ENCODE measurements around the gene ZNF451.
"Not testable (repeated sequence)": the region's sequence is repeated elsewhere in the genome, so short reads cannot be mapped to it uniquely, and the experiment has no call there.

ZNF451 gene

DNA sequence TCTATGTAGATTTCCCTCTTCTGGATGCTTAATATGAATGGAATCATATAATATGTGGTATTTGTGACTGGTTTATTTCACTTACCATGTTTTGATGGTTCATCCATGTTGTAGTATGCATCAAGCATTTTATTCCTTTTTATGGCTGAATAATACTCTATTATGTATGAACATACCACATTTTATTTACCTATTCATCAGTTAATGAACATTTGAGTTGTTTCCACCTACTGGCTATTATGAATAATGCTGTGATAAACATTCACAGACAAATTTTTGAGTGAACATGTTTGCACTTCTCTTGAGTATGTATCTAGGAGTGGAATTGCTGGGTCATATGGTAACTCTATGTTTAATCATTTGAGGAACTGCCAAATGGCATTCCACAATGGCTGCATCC, 14.9 kb upstream of the ZNF451 start:
- FAIRE-seq = no peak
- TF ChIP-seq POLR2A (IDR thresholded peaks at IDR 0.05; ENCODE audit: low read depth, low read length) = no peak

DNA sequence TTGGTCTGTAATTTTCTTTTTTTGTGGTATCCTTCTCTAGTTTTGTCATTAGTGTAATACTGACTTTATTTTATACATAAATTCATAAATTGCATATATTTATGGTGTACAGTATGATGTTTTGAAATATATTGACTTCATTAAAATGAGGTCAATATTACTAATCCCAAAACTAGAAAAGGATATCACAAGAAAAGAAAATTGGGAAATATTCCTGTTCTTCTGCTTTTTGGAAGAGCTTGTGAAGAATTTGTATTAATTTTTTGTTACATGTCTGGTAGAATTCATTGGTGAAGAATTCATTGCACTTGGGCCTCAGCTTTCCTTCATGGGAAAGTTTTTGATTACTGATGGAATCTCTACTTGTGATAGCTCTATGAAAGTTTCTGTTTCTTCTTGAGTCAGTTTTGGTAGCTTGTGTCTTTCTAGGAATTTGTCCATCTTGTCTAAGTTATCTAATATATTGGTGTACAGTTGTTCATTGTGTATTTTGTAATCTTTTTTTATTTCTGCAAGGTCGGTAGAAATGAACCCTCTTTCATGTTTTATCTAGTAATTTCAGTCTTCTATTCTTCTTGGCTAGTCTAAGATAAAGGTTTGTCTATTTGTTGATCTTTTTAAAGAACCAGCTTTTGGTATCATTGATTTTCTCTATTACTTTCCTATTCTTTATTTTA, 11.3 kb upstream of the ZNF451 start:
- DNase-seq (ENCODE audit: insufficient read length, low spot score) (no peak), FAIRE-seq (no peak)
- TF ChIP-seq POLR2A (IDR thresholded peaks at IDR 0.05; ENCODE audit: low read depth, low read length) = no peak

More for the DNA sequence above, 14.9 kb upstream of the ZNF451 start:
- DNase-seq (ENCODE audit: insufficient read length, low spot score) = no peak

DNA sequence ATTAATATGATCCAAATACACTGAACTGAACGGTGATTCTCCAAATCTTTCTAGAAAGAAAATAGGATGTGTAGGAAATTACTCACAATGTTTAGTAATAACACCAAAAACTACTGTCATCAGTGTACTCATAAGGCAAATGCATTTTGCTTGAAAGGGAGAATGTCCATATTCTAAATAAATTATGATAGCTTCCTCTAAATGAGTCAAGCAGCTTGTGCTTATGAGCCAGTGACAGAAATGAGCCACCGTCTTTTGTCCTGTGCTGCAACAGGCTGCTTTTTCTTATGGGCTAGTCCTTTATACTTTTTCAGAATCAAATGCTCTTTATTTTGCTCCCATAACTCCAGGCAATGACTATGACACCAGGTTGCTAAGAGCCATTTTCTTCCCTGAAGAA, 4.5 kb upstream of the ZNF451 start:
- no peak for TF ChIP-seq POLR2A (IDR thresholded peaks at IDR 0.05; ENCODE audit: low read depth, low read length)
- DNase-seq (ENCODE audit: insufficient read length, low spot score) (no peak), FAIRE-seq (no peak)

DNA sequence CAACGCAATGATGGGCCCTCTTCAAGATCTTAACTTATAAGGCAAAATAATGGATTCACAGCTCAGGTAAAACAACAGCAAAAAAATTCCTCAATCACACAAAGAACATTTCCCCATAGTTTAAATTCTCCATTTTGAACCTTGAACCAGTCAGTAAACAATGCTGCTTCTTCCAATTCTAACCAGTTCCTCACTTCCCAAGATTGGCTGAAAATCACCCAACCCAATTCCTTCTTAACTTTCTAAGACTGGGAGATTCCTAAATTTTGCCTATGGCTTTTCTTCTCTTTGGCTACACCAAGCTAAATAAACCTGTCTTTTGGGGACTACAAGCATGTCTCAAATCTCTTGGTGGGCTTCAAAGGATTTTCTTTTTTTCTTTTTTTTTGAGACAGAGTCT, 3.1 kb upstream of the ZNF451 start:
- no peak for FAIRE-seq
- no peak for DNase-seq (ENCODE audit: insufficient read length, low spot score)
- no peak for TF ChIP-seq POLR2A (IDR thresholded peaks at IDR 0.05; ENCODE audit: low read depth, low read length)

DNA sequence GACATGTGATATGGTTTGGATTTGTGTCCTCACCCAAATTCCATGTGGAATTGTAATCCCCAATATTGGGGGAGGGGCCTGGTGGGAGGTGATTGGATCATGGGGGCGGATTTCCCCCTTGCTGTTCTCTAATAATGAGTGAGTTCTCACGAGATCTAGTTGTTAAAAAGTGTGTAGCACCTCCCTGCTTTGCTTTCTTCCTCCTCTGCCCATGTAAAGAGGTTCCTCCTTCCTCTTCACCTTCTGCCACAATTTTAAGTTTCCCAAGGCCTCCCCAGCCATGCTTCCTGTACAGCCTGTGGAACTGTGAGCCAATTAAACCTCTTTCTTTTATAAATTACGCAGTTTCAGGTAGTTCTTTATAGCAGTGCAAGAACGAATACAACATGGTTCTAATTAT, 2.1 kb upstream of the ZNF451 start:
- DNase-seq (ENCODE audit: insufficient read length, low spot score) (no peak), FAIRE-seq (no peak)
- no peak for TF ChIP-seq POLR2A (IDR thresholded peaks at IDR 0.05; ENCODE audit: low read depth, low read length)

DNA sequence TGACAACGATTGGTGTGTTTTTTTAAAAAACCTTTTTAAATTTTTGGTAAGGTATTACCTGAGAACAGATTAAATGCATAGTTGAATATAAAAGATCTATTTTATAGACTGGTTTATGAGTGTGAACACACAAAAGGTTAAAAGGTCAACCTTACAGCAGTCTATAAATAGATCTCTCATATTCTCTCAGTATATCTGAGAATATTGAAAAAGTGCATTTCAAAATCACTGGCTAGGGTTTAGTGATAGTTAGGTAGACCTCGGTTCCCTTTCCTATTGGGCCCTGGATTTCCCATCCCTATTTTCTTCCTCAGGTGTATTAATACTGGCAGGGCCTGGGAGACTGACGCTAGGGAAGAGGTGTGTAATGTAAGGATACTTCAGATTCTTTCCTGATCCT, 723 bp upstream of the ZNF451 start:
- no peak for FAIRE-seq
- TF ChIP-seq POLR2A (IDR thresholded peaks at IDR 0.05; ENCODE audit: low read depth, low read length) = no peak
- no peak for DNase-seq (ENCODE audit: insufficient read length, low spot score)

DNA sequence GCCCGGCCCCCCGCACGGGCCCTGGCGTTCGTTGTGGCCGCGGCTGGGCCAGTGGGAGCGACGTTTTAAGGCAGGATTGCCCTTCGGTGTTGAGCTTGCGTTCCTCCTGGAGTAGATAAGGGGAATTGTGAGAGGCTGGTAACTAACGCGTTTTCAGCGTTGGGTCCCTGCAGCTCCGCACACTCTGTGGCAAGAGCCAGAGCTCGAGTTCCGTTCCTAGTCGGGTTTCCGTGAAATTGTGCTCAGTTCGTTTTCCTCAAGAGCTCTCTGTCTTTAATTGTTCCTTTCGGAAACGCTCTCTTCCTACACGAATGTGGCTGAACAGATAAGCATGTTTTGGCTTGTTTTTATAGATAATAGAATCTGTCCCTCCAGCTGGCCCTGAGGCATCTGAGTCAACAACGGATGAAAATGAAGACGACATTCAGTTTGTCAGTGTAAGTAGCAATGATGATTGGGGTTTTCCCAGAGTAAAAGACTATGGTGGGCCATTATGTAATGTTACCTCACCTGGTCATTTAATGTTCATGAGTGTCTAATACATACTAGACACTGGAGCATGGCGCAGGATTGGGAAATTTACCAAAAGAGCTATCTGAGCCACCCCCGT, 575 bp downstream of the ZNF451 start:
- DNase-seq (ENCODE audit: insufficient read length, low spot score); FAIRE-seq: not testable (repeated sequence)

DNA sequence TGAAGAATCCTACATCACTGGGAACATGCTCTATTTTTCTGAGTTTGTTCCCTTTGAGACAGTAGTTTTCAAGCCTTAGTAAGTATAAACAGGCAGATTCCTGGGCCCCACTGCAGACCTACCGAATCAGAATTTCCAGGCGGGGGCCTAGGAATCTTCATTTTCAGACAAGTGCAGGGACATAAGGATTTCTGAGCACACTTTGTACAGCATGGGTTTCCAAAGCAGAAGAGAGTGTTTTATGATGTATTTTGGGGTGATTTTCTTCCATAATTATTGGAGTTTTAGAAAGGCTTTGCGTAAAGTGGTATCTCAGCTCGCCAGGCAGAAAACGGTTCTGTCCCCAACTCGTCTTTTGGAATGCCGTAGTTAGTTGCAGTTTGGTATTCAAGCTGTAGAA, 1.4 kb downstream of the ZNF451 start:
- FAIRE-seq; DNase-seq (ENCODE audit: insufficient read length, low spot score): not testable (repeated sequence)

DNA sequence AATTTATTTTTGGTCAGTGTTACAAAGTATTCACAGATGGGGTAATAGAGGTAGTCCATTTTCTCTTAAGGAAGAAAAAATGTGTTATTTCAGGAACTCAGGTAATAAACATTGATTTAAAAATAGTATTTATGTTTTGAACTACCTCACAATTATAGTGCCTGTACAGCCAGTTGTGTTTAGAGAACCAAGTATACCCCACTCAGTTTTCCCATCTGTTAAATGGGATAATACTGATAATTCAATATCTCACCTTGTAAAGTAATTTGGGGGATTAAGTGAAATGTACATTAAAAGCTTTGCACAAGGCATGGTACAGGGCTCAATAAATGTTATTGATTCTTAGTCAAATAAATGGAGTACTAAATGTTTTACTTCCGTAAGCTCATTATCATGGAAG, 4.7 kb downstream of the ZNF451 start:
- TF ChIP-seq POLR2A (IDR thresholded peaks at IDR 0.05; ENCODE audit: low read depth, low read length) = no peak
- no peak for FAIRE-seq
- no peak for DNase-seq (ENCODE audit: insufficient read length, low spot score)

DNA sequence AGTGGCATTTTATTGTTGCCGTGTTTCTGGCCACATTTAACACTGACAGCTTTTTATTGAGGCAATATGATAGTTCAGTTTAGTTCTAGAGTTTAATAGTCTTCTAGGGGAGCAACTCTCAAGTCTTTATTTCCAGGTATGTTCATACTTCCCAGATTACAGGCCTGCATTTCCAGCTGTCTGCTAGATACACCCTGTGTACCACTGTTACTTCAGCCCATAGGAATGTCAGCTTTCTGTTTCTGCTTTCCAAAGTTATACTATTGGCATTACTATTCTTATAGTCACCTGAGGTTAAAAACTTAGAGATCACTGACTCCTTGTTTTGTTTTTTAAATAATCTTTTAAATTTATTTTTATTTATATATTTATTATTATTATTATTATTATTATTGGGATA, 7.6 kb downstream of the ZNF451 start:
- FAIRE-seq = peak; percentile 58
- no peak for TF ChIP-seq POLR2A (IDR thresholded peaks at IDR 0.05; ENCODE audit: low read depth, low read length)

DNA sequence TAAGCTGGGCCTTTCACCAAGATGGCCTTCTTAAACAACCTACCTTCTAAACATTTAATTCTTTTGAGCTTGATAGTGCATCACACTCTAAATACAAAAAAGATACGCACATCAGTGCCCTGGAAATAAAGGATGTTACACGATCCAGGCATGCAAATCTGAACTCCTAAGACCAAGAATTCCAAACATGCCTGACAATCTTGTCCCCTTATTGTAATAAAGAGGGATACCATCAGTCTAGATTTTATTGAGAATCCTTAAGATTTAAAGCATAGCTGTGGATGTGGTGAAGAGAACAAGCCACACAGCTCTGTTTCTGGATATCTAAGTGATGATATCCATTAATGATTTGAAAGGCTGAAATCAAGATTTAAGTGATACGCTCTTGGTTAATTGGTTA, 13.0 kb downstream of the ZNF451 start:
- no peak for TF ChIP-seq POLR2A (IDR thresholded peaks at IDR 0.05; ENCODE audit: low read depth, low read length)
- FAIRE-seq (no peak), DNase-seq (ENCODE audit: insufficient read length, low spot score) (no peak)

More for the DNA sequence above, 7.6 kb downstream of the ZNF451 start:
- DNase-seq (ENCODE audit: insufficient read length, low spot score) = no peak

DNA sequence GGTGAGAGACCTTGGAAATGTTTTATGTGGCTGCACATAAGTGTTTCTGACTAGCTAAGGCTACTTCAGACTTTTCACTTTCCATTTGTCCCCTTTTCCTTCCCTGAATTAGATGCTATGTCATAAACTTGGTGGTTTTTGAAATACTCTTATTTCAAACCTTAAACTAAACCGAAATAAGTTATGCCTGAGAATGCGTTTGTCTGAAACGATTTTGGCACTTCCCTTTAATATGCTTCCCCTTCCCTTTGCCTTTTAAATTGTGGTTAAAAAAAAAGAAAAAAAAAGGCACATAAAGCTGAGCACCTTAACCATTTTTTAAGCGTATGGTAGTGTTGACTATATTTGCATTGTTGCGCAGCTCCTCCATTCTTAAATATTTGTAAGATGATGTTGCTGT, 14.3 kb downstream of the ZNF451 start:
- DNase-seq (ENCODE audit: insufficient read length, low spot score) (no peak), FAIRE-seq (peak; percentile 68)
- no peak for TF ChIP-seq POLR2A (IDR thresholded peaks at IDR 0.05; ENCODE audit: low read depth, low read length)

DNA sequence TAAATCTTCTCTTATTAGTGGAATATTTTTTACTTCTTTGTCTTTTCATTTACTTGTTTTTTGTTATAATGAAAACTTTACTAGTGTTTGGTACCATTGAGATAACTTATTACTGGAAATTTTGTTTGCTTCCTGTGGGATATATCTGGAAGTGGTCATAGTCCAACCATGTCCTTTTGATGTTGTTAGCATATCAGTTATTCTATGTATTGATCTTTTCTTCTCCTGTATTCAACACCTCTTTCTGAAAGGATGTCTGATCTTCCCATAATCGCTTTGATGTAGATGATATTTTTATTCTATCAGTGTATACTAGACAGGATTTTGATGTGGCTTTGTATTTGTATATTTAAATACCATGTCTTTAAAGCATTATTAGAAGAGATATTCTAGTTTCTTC, 17.0 kb downstream of the ZNF451 start:
- FAIRE-seq = no peak
- no peak for DNase-seq (ENCODE audit: insufficient read length, low spot score)
- no peak for TF ChIP-seq POLR2A (IDR thresholded peaks at IDR 0.05; ENCODE audit: low read depth, low read length)

DNA sequence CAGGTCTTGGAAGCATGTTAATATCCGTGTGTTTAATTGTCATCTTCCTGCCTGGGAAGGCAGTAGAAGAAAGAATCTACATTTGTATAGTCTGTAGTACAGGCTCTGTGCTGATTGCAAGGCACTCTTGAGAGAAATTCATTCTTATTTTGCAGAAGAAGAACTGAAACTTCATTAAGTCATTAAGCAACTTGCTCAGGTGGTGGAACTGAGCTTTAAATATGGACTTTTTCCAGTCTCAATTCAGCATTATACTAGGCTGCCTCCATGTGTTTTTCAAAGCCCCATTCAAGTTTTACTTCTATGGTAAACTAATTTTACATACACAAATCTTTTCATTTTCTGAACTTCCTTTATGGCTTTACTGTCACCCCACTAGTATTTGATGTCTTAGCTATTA, 18.7 kb downstream of the ZNF451 start:
- FAIRE-seq (peak; percentile 85), DNase-seq (ENCODE audit: insufficient read length, low spot score) (no peak)
- TF ChIP-seq POLR2A (IDR thresholded peaks at IDR 0.05; ENCODE audit: low read depth, low read length) = no peak

DNA sequence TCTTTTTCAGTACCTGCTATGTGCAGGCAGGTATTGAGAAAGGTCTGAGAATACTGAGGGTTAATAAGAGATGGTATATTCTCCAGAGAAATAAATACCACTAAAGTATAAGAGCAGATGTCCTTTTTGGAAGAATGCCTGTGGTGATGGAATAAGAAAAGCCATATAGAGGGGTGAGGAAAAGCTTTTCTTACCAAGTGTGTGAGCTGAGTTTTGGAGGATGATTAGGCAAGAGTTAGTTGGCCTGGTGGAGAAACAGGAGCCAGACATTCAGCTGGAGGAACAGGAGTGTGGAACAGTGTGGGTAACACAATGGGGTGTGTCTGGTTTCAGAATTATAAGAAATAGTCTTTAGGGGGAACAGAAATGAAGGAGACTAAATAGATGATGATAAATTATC, 19.9 kb downstream of the ZNF451 start:
- TF ChIP-seq POLR2A (IDR thresholded peaks at IDR 0.05; ENCODE audit: low read depth, low read length) = no peak
- FAIRE-seq = peak; percentile 41
- no peak for DNase-seq (ENCODE audit: insufficient read length, low spot score)

Measured in H54 (cell line).